Glutamatergic neuron (in vitro differentiated cells): ENCODE results near the gene LMO1. TPM values are rescaled to one million over a fixed set of nuclear protein-coding genes. Genes with fewer than 3 reads are reported as not detected.

Experiments used
- DNase-seq: peaks from one replicate; pipeline ENCODE4 v3.0.0; 2022
- H3K27ac Mint-ChIP-seq: one replicate; pipeline ENCODE4 v1.8.0; 2020; ENCODE audit warnings: mild to moderate bottlenecking, mixed read lengths, inconsistent platforms; ENCODE audit not compliant: unreplicated experiment
- H3K27me3 Mint-ChIP-seq: one replicate; pipeline ENCODE4 v1.8.0; 2020; ENCODE audit warnings: mild to moderate bottlenecking, moderate library complexity, mixed read lengths, inconsistent platforms; ENCODE audit not compliant: unreplicated experiment
- H3K36me3 Mint-ChIP-seq: one replicate; pipeline ENCODE4 v1.8.0; 2020; ENCODE audit warnings: mild to moderate bottlenecking, mixed read lengths, inconsistent platforms; ENCODE audit not compliant: unreplicated experiment
- H3K4me1 Mint-ChIP-seq: one replicate; pipeline ENCODE4 v1.8.0; 2020; ENCODE audit warnings: mild to moderate bottlenecking, low read depth, mixed read lengths, inconsistent platforms; ENCODE audit not compliant: unreplicated experiment
- H3K4me3 Mint-ChIP-seq: one replicate; pipeline ENCODE4 v1.8.0; 2020; ENCODE audit warnings: mild to moderate bottlenecking, mixed read lengths, inconsistent platforms; ENCODE audit not compliant: unreplicated experiment
- H3K9me3 Mint-ChIP-seq: one replicate; pipeline ENCODE4 v1.8.0; 2020; ENCODE audit warnings: mild to moderate bottlenecking, moderate library complexity, mixed read lengths, inconsistent platforms; ENCODE audit not compliant: unreplicated experiment
- CTCF ChIP-seq: fragments of 200-600 bp; sonication (generic); IDR thresholded peaks from one replicate; pipeline ENCODE4 v1.5.0; 2021; ENCODE audit not compliant: partially characterized antibody, unreplicated experiment
- total RNA-seq: library from RNA; stranded (reverse); fragmentation: NEBNext Ultra II Directional; extraction: Animal tissue kit (Norgen Biotek cat#: 25700); gene quantifications from one replicate; pipeline ENCODE4 v1.2.1, GENCODE V29; 2021; ENCODE audit not compliant: unreplicated experiment

Gene LMO1
- total RNA-seq, 1 donor from 2014 or later, result 5.7 TPM

- H3K27me3 Mint-ChIP-seq, result peaks cover 28% of the 10 kb centered on the region
- no peak for TF ChIP-seq CTCF
- peaks cover 48% of the 10 kb centered on the region for H3K4me1 Mint-ChIP-seq
- no peak for DNase-seq
- H3K27ac Mint-ChIP-seq, result peak overlapping the region; percentile 98
- H3K9me3 Mint-ChIP-seq, result peaks cover 29% of the 10 kb centered on the region
- H3K36me3 Mint-ChIP-seq, result peaks cover 5% of the 10 kb centered on the region
- peak overlapping the region; percentile 84 for H3K4me3 Mint-ChIP-seq
These were observed 21.6 kb downstream of the LMO1 start for GRCh38 chr11:8242118-8242475.

- Mint-ChIP-seq H3K4me1 (peaks cover 51% of the 10 kb centered on the region), H3K9me3 (peaks cover 29% of the 10 kb centered on the region), H3K36me3 (peaks cover 5% of the 10 kb centered on the region), H3K4me3 (peak overlapping the region; percentile 84), H3K27ac (peak overlapping the region; percentile 98), H3K27me3 (peaks cover 30% of the 10 kb centered on the region)
- TF ChIP-seq CTCF, result no peak
- no peak for DNase-seq
These were observed 22.1 kb downstream of the LMO1 start for GRCh38 chr11:8241373-8242117.

GRCh38 chr11:8239536-8240228 is 24.0 kb downstream of the LMO1 start:
- H3K4me3 Mint-ChIP-seq, result no peak overlapping the region
- peaks cover 24% of the 10 kb centered on the region for H3K9me3 Mint-ChIP-seq
- H3K27ac Mint-ChIP-seq, result peak overlapping the region; percentile 72
- peaks cover 5% of the 10 kb centered on the region for H3K36me3 Mint-ChIP-seq
- no peak for DNase-seq
- no peak for TF ChIP-seq CTCF
- H3K27me3 Mint-ChIP-seq, result peaks cover 27% of the 10 kb centered on the region
- peaks cover 50% of the 10 kb centered on the region for H3K4me1 Mint-ChIP-seq

- Mint-ChIP-seq H3K36me3 (peaks cover 5% of the 10 kb centered on the region), H3K9me3 (peaks cover 22% of the 10 kb centered on the region), H3K27ac (peak overlapping the region; percentile 72), H3K4me3 (peak overlapping the region; percentile 25), H3K4me1 (peaks cover 44% of the 10 kb centered on the region), H3K27me3 (peaks cover 27% of the 10 kb centered on the region)
- TF ChIP-seq CTCF, result no peak
- DNase-seq, result peak; percentile 42
These were observed 24.6 kb downstream of the LMO1 start for GRCh38 chr11:8239040-8239439.

- Mint-ChIP-seq H3K4me3 (no peak overlapping the region), H3K9me3 (peaks cover 12% of the 10 kb centered on the region), H3K36me3 (peaks cover 5% of the 10 kb centered on the region), H3K27ac (no peak overlapping the region), H3K4me1 (peaks cover 38% of the 10 kb centered on the region), H3K27me3 (peaks cover 18% of the 10 kb centered on the region)
- TF ChIP-seq CTCF, result no peak
- DNase-seq, result peak; percentile 5
These were observed 26.2 kb downstream of the LMO1 start for GRCh38 chr11:8237453-8237852.
